NCI-H446 treated with DMSO at 0.1 percent for 48 hours (cell line): Measurements from ENCODE around the gene DDAH1.
"Not testable (repeated sequence)": the region's sequence is repeated elsewhere in the genome, so short reads cannot be mapped to it uniquely, and the experiment has no call there.

ENCODE experiments used
- DNase-seq: peaks from one replicate; lab custom pipeline; 2025; lab: John Stamatoyannopoulos, UW

Gene DDAH1

GRCh38 chr1:85359874-85360721 is 104.9 kb downstream of the DDAH1 start:
- DNase-seq = no peak

- no peak for DNase-seq
These were observed 106.1 kb downstream of the DDAH1 start for GRCh38 chr1:85358702-85359438.

GRCh38 chr1:85357817-85358216 is 107.1 kb downstream of the DDAH1 start:
- no peak for DNase-seq

GRCh38 chr1:85356130-85356529 is 108.8 kb downstream of the DDAH1 start:
- peak; percentile 56 for DNase-seq

- no peak for DNase-seq
These were observed 112.9 kb downstream of the DDAH1 start for GRCh38 chr1:85352055-85352454.

- no peak for DNase-seq
These were observed 113.6 kb downstream of the DDAH1 start for GRCh38 chr1:85351202-85351828.

- DNase-seq = no peak
These were observed 115.7 kb downstream of the DDAH1 start for GRCh38 chr1:85349224-85349623.

GRCh38 chr1:85347908-85348307 is 117.1 kb downstream of the DDAH1 start:
- no peak for DNase-seq

GRCh38 chr1:85347275-85347674 is 117.7 kb downstream of the DDAH1 start:
- DNase-seq = not testable (repeated sequence)

- DNase-seq = no peak
These were observed 120.7 kb downstream of the DDAH1 start for GRCh38 chr1:85344256-85344694.

- no peak for DNase-seq
These were observed 121.2 kb downstream of the DDAH1 start for GRCh38 chr1:85343612-85344255.

GRCh38 chr1:85343213-85343611 is 121.7 kb downstream of the DDAH1 start:
- peak; percentile 74 for DNase-seq

GRCh38 chr1:85342207-85342606 is 122.8 kb downstream of the DDAH1 start:
- DNase-seq = no peak

- no peak for DNase-seq
These were observed 124.5 kb downstream of the DDAH1 start for GRCh38 chr1:85340427-85340826.

GRCh38 chr1:85339656-85340399 is 125.1 kb downstream of the DDAH1 start:
- DNase-seq = no peak

GRCh38 chr1:85339089-85339488 is 125.9 kb downstream of the DDAH1 start:
- DNase-seq = no peak

GRCh38 chr1:85334962-85335361 is 130.0 kb downstream of the DDAH1 start:
- DNase-seq = no peak

GRCh38 chr1:85333186-85333585 is 131.8 kb downstream of the DDAH1 start:
- no peak for DNase-seq

GRCh38 chr1:85332575-85332974 is 132.4 kb downstream of the DDAH1 start:
- no peak for DNase-seq

GRCh38 chr1:85330711-85331290 is 134.2 kb downstream of the DDAH1 start:
- DNase-seq = no peak

- no peak for DNase-seq
These were observed 134.7 kb downstream of the DDAH1 start for GRCh38 chr1:85330214-85330631.
